ENCODE data around the gene CXCR1.

- TF ChIP-seq EZH2phosphoT487 (IDR thresholded peaks at IDR 0.05; ENCODE audit: borderline replicate concordance, low read length) (no peak), EZH2 (IDR thresholded peaks at IDR 0.05; ENCODE audit: low read length, unreplicated experiment) (no peak), CTCF (conservative IDR thresholded peaks at IDR 0.05; ENCODE audit: low read depth, low read length) (no peak)
Observed at GRCh38 chr2:218149848-218150440, 16.8 kb downstream of the CXCR1 start.
